ENCODE results near the gene LINC01488.

LINC01488 gene

DNA sequence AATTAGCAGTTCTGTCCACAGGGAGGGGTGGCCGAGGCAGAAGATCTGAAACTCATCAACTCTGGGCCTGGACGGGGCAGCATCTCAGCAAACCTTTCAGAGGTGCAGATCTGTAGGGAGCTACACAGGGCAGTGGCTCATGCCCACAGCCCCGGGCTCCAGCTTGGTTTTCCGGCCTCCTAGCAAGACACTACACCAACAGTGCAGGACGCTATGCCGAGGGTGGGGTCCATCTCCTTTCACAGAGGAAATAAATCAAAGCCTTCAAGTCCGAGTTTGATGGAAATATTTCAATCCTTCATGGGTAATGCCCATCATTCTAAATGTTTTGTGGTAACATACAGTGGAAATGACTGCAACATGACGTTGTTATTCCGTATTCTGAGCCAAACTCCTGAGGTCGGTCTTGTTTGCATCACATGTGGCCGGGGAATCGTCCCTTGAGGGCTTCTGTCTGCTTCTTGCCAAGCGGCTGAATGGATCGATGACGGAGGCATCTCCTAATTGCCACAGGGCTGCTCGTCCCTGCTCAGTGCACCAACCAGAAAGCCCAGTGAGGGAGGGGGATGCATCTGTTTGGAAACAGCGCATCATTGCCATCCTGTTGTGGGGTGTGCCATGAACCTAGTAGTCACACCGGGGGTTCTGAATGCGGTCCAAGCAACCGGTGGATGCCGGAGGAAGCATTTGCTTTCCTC lies 30.0 kb downstream of the LINC01488 start:
- no peak for DNase-seq

DNA sequence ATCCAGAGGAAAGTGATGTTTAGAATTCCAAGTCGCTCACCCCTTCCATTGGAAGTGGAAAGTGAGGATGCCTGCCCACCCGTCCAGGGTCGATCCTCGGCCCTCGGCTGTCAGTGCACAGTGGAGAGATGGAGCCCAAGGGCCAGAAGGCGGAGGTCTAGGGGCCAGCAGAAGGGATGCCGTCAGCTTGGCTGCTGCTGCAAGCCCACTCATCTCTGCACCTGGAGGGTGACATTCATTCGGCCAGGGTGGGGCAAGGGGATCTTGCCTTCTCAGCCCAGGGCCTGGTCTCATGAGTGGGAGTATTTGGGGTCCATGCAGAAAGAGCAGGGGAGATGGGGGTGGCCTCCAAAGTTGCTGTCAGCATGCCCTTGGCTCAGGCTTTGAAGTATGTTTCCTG lies 30.7 kb downstream of the LINC01488 start:
- no peak for DNase-seq

DNA sequence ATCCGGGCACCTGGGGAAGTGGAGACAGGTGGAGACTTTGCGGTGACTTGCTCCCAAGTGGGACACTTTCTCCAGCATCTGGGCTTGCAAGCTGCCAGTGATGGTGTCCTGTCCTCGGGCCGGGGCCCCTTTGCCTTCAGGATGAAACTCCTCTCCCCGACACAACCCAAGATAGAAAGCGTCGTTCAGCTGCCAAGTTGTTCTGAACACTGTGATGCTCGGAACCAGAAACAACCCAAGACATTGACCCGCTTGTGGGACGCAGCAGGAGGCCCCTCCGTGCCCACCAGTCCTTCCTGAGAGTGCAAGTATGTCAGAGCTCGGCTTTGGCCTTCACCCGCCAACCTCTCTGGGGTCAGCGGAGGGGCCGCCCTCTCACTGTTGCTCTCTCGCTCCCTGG lies 31.3 kb downstream of the LINC01488 start:
- no peak for DNase-seq

DNA sequence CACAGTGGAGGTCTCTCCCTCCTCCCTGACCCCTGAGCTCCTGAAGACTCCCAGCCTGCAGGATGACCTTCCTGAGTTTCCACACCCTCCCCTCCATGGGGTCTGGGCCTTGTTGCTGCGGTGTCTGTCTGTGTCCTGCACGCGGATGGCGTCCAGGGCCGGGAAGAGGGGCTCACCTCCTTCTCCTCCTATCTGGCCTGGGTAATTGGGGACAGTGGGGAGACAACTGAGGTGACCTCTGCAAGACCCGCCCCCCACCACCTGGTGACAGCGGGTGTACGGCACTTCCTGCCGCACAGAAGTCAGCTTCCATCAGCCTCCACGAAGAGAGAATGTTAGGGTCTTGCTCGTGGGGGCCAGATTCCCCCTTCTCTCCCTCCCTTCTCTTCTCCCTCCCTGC lies 31.7 kb downstream of the LINC01488 start:
- DNase-seq: no peak

DNA sequence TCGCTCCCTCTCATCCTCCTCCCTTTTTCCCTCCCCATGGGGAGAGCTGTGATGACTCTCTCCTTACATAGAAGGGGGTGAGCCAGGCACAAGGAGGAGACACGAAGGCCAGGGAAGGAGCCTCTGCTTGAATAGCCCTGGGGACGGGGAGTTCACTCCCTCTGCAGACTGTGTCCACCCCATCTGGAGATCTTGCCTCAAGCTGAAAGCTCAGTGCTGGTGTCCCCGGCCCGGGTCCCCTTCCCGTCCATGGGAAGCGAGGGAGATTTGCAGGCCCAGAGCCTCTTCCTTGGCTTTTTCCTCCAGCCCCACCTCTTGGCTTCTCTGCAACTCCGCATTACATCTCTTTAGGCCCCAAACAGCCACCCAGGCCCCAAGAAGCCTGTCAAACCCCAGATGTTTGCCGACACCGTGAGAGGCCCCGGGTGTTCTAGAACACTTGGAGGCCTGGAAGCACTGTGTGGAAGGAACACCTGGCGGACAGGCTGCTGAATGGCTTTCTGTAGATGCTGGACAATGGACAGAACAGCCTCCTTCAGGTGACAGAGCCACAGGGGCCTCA lies 32.3 kb downstream of the LINC01488 start:
- DNase-seq: no peak

DNA sequence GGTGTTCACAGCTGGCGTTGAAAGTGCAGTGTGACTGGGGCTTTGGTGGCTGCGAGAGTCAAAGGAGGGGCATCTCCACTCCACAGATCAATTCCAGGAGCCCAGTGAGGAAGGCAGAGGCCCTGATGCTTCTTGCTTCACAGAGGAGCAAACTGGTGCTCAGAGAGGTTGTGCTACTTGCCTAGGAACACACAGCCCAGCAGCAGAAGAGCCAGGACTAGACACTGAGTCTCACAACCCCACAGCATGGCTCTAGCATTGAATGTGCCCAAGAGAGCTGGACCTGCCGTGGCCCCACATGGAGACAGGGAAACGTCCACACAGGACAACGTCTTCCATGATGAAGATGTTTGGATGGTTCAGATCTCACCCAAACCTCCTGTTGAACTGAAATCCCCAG lies 33.3 kb downstream of the LINC01488 start:
- no peak for DNase-seq

DNA sequence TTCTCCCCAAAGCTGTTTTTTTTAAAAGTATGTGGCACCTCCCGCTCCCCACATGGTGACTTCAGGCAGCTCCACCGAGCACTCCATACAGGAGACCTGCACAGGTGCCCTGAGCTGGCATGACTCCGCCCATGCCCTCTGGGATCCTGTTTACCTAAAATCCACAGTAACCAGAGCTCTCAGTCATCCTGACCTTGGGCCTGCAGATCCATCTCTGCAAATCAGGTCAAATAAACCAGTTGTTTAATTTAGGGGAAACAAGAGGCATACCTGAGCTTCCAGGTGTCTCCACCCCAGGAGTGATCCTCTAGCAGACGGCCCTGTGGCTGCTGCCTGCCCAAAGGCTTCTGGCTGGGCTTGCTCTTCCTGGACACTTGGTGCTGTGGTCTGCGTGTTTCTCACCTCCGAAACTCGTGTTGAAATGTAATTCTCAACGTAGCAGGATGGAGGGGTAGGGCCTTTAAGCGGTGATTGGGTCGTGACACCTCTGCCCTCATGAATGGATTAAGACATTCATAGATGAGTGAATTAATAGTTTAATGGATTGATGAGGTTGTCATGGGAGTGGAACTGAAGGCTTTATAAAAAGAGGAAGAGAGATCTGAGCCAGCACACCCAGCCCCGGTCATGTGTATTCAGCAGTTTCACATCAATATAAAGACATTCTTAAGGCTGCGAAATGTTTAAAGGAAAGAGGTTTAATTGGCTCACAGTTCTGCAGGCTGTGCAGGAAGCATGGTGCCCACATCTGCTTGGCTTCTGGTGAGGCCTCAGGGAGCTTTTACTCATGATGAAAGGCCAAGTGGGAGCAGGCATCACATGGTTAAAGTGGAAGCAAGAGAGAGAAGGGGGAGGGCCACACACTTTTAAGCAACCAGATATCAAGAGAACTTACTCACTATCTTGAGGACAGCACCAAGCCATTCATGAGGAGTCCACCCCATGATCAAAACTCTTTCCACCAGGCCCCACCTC lies 34.1 kb downstream of the LINC01488 start:
- DNase-seq: peak; percentile 40 to 78 (median 62)

DNA sequence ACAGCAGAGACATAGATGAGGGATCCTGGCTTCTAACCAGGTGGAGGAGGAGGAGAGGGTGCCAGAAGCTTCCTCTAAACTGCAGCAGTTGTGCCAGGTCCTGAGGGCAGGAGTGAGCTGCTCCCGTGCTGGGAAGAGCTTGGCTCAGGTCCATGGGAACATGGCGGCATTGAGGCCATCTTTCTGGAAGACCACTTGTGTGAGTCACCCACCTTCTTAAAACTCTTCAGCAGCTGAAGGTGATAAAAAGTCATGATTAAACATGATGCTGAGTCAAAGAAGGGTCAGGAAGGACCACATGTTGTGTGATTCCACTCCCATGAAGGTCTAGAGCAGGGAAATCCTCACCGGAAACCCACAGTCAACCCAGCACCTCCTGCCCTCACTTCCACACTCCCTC lies 35.1 kb downstream of the LINC01488 start:
- no peak for DNase-seq

DNA sequence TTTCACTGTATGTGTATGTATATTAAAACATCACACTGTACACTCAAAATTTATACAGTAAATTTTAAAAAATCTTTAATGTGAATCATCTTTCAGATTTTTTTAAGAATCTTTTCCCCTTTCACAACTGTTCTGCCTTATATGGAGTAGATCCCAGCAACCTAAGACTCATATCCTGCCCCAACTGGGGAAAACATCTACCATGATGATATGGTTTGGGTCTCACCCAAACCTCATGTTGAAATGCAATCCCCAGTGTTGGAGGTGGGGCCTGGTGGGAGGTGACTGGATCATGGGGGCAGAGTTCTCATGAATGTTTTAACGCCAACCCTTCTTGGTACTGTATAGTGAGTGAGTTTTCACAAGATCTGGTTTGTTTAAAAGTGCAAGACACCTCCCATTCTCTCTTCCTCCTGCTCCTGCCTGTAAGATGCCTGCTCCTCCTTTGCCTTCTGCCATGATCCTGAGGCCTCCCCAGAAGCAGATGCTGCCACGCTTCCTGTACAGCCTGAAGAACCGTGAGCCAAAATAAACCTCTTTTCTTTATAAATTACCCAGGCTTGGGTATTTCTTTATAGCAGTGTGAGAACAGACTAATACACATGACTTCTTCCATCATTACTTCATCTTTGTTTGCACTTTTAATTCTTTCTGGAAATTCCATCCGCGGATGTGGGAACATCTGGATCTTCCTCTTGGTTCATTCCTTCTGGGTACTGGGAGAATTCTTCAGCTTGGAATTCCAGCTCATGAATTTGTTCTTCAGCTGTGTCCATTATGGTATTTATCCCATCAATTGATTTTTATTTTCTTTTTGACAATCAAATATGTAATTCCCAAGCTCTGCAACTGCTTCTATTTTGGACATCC lies 36.9 kb downstream of the LINC01488 start:
- DNase-seq: no peak

DNA sequence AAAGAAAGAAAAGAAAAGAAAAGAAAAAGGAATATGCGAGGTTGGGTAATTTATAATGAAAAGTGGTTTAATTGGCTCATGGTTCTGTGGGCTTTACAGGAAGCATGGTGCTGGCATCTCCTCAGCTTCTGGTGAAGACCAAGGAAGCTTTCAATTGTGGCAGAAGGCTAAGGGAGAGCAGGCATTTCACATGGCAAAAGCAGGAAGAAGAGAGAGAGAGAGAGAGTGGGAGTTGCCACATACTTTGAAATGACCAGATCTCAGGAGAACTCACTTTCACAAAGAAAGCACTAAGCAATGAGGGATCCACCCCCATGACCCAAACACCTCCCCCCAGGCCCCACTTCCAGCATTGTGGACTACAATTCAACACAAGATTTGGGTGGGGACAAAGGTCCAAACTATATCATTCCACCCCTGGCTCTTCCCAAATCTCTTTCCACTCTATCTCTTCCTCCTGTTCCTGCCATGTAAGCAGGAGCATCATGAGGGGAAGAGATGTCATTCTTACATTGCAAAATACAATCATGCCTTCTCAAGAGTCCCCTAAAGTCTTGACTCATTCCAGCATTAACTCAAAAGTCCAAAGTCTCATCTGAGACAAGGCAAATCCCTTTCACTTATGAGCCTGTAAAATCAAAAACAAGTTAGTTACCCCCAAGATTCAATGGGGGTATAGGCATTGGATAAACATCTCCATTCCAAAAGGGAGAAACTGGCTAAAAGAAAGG lies 38.9 kb downstream of the LINC01488 start:
- DNase-seq: peak in 2 of 4 experiments; percentile 23 to 36

DNA sequence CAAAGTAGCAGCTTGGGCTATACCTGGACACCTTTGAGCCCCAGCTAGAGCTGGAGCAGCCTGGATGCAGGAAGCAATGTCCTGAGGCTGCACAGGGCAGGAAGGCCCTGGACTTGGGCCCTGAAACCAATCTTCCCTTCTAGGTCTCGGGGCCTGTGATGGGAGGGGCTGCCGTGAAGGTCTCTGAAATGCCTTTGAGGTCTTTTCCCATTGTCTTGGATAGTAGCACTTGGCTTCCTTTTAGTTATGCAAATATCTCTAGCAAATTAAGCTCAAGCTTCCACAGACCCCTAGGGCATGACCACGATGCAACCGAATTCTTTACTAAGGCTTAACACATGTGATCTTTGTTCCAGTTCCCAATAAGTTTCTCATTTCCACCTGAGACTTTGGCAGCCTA lies 40.0 kb downstream of the LINC01488 start:
- no peak for DNase-seq

DNA sequence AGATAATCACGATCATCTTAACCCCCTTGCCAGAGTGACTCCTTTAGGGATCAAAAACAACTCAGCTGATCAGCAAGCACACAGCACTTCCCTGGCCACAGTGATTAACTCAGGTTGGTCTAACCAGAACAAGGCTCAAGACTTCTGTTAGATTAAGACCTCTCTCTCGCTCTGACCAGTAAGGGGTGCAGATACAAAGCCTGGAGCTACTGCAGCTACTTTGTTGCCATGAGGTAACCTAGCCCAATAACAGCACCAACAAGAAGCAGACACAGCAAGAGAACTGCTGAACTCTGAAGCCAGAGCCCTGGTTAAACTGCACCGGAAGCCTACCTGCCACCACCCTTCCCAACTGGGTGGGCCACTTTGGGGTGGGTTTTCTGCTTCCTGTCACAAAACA lies 42.0 kb downstream of the LINC01488 start:
- DNase-seq: no peak

DNA sequence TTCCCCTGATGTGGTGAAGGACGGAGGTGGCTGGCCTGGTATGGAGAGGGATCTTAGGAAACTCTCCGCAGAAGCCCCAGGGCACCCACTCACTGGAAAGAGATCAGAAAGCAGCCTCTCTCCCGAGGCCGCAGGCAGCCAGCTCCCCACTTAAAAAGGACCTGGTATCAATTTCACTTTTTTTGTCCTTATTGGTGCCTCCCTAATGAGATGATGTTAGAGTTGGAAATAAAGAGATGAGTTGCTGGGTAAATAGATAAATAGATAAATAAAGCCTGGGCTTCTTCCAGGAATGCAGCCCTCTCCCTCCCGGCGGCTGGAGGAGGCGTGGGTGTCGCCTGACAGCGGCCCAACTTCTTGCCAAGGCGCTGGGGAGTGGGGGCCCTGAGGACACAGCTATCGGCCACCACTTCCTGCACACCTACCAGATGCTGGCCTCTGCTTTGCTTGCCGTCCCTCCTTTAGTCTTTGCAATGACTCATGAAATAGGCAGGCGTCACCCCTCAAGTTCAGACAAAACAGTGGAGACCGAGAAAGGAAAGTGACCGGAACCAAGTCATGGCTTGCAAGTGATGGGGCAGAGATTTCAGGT lies 42.9 kb downstream of the LINC01488 start:
- no peak for DNase-seq

DNA sequence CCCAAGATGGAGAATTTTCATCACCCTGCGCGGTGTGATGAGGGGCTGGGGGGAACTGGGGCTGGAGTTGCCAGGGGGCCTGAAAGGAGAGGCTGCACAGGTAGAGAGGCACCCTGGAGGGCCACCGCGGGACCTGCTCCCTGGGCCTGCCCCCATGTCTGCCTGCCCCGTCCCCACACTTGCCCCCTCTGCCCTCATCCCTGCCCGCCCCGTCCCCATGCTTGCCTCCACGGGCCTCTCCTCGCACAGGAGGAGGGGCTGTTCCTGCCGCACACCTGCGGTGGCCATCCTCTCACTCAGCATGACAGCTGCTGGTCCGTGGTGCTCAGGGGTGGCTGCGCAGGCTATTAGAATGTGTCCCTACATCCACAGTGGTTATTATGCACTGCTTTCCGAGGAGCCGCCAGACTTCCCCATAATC lies 43.5 kb downstream of the LINC01488 start:
- no peak for DNase-seq

DNA sequence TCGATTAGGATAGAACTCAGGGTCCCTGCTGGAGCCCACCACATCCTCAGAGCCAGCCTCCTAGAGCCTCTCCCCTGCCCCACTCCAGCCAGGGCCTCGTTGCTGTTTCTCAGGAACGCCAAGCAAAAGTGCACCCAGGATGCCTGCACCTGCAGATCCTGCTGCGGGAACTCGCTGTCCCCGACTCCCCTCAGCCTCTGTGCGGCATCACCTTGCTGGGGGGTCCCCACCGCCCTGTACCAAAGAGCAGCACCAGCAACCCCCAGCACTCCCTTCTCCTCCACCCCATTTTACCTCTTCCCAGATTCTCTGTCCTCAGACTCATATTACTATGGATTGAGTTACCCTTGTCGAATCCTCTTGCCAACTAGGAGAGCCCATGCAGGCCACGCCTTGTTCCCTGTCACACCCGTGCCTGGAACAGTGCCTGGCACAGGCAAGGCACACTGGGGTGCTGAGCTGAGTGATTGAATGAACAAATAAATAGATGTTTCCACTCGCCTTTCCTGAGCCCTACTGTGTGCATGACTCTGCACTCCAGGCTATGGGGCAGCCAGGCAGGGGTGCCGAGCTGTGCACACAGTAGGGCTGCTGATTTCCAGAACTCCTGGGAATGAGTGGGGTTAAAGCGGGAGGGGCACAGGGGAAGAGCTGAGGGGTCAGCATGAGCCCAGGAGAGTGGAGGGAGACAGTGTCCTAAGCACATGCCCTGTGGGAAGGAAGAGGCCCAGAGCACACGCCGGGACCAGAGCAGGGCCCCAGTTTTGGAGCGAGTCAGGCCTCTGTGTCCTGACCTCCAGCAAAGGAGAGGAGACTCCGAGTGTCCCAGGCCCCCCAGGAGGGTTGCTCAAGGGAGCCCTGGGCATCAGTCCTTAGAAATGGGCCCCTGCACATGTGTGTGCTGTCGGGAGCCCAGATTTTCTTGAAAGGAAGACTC lies 44.3 kb downstream of the LINC01488 start:
- DNase-seq: no peak

DNA sequence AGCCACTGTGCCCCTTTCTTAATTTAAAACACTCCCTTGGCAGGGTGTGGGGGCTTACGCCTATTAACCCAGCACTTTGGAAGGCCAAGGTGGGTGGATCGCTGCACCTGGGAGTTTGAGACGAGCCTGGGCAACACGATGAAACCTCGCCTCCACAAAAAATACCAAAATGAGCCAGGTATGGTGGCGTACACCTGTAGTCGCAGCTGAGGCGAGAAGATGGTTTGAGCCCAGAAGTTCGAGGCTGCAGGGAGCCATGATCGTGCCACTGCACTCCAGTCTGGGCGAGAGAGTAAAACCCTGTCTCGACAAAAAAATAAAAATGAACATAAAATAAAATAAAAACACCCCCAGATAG lies 45.0 kb downstream of the LINC01488 start:
- no peak for DNase-seq

DNA sequence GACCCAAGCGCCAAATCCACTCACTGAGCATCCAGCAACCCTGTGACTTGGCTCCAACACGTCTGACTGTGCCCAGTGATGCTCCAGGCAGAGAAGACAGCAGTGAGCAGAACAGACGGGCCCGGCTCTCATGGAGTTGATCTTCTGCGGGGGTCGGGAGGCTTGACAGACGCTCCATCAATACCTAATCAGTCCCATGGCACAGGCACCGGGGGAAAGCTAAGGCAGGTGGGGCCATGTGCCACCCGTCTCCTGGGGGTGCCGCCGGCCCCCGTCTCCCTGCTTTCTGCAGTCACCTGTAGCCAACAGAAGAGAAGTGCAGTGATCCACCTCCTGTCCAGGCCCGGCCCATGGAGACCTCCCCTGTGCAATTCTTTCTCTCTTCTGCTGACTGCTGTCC lies 47.5 kb downstream of the LINC01488 start:
- DNase-seq: no peak

DNA sequence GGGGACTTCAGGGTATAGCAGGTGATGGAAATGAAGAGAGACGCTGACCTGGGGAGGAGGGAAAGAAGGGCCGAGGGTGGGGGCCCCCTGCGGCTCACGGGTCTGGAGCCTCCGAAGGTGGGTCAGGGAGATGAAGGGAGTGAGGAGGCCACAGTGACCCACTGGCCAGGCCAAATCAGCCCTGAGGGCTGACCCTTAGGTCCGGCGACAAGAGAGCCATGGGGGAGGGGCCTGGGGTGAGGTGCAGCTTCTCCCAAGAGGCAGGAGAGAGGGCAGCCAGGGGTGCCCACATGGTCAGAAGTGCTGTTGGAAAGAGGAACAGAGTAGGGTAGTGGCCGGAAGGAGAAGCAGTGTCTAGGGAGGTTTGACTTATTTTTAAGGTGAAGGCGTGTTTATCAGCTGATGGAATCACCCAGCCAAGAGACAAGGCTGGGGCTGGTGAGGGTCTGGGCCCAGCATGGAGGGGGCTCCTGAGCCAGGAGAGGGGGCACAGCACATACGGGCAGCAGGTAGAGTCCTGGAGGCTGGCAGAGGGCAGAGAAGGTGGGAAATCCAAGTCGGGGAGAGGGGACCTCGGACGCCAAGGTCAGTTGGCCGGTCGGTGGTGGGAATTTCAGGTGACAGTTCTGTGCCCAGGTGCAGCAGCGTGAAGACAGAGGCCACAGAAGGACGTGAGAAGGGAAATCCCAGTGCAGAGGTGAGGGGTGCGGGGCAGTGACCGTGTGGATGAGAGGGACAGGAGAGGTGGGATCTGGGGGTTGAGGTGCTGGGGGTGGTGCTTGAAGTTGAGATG lies 49.0 kb downstream of the LINC01488 start:
- peak; percentile 56 to 83 (median 76) for DNase-seq

DNA sequence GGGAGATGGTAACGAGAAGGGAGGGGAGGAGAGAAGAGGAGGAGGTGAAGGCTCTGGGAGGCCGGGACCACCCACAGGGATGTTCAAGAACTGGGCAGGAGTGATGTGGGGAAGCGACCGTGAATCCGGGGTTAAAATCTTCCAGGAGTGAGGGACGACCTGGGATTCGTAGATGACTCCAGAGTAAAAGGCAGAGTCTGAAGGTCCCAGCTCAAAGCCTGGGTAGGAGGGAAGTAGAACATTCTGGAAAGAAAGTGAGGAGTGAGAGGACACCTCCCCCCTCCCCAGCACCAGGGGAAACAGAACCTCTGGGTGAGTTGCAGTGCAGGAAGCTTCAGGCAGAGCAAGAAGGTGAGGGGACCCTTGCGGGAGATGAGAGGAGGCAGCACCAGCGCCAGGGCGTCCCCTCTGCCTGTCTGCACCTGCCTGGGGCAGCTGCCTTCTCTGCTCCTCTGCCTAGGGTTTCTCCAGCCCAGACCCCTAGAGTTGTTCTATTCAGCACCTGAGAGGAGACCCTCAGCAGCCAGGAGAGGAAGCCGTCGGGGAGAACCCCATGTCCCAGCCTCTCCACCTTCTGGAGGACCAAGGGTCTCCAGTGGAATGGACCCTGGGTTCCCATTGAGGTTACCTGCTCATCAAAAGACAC lies 49.7 kb downstream of the LINC01488 start:
- DNase-seq: no peak

All from suppressor macrophage (primary cell).